Astrocyte of the cerebellum (primary cell): Measurements from ENCODE around the gene RAB11FIP4.

Source experiments
- DNase-seq: peaks from one replicate; pipeline ENCODE4 v3.0.0-alpha.2; 2011; ENCODE audit warnings: low read depth
- H3K4me3 ChIP-seq: 2 replicates; pipeline ENCODE4 v1.5.1; 2011; ENCODE audit warnings: mild to moderate bottlenecking, low read depth, low read length, moderate library complexity
- in situ Hi-C: cut with HindIII; loops from 2 replicates; pipeline ENCODE4 v1.10.0; 2017; ENCODE audit warnings: low sequenced_read_pairs
- TF ChIP-seq, protein P1 (sequence below): IDR thresholded peaks from 2 replicates; pipeline ENCODE4 v1.5.1; 2012; ENCODE audit warnings: low read length, low read depth, moderate library complexity, mild to moderate bottlenecking; ENCODE audit errors: missing control alignments

Gene RAB11FIP4

GRCh38 chr17:31390748-31391495 lies 553 bp upstream of the RAB11FIP4 start:
- H3K4me3 ChIP-seq, result peak overlapping the region; percentile 41
- TF ChIP-seq, protein P1, sequence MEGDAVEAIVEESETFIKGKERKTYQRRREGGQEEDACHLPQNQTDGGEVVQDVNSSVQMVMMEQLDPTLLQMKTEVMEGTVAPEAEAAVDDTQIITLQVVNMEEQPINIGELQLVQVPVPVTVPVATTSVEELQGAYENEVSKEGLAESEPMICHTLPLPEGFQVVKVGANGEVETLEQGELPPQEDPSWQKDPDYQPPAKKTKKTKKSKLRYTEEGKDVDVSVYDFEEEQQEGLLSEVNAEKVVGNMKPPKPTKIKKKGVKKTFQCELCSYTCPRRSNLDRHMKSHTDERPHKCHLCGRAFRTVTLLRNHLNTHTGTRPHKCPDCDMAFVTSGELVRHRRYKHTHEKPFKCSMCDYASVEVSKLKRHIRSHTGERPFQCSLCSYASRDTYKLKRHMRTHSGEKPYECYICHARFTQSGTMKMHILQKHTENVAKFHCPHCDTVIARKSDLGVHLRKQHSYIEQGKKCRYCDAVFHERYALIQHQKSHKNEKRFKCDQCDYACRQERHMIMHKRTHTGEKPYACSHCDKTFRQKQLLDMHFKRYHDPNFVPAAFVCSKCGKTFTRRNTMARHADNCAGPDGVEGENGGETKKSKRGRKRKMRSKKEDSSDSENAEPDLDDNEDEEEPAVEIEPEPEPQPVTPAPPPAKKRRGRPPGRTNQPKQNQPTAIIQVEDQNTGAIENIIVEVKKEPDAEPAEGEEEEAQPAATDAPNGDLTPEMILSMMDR, result no peak
- in situ Hi-C loops, result no loop called here
- no peak for DNase-seq

DNA sequence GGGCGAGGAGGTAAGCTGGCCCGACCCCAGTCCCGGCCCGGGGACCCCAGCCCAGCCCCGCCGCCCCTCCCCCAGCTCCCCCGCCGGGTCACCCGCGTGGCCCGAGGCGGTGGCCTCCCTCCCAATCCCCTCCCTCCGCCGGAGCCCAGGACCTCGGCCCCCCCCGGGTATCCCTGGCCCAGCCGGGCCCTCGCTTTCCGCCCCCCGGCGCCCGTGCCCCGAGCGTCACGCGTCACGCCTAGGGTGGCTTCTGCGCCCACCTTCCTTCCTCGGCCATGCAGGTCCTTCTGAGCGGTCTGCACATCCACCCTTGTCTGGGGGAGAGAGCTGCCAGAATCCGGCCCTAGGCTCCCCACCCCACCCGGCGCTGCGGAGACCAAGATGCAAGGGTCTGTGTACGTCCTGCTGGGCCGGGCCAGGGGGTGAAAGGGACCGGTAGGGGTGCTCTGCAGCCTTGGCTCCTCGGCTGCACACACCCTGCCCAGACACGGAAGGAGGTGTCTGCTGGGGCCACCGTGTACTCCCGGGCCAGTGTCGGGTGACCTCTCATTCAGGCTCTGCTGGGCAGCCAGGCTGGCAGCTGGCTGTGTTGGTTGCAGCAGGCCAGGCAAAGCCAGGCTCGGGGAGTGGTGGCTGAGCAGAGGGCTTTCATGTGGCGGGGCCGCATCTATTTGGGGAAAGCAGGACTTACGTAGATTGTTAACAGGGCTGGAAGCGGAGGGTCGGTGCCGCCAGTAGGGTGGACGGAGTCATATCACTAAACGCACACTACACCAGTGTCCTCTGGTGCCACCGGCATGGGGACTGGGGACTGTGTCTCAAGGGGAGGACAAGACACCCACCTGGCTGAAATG lies 754 bp downstream of the RAB11FIP4 start:
- no peak for DNase-seq
- in situ Hi-C loops, result no loop called here
- H3K4me3 ChIP-seq, result peak overlapping the region; percentile 16
- TF ChIP-seq, protein P1, result no peak

GRCh38 chr17:31392856-31393748 lies 1.6 kb downstream of the RAB11FIP4 start:
- DNase-seq, result no peak
- TF ChIP-seq, protein P1, result no peak
- no peak overlapping the region for H3K4me3 ChIP-seq
- in situ Hi-C loops, result no loop called here

DNA sequence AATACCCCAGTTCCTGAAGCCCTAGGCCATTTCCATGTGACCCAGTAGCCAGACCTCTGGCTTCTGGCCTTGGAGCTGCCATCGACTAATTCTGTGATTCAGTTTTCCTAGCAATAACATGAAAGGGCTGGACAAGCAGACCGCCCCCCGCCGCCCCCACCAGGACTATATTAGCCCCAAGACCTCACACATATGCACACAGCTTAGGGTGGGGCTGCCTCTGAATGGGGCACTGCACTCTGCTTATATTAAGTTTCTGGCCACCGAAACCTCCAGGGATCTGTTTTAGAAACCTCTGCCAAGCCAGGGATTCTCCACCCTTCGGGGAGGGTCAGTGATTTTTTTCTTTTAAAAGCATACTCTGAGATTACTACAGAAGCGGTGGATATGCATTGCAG lies 2.3 kb downstream of the RAB11FIP4 start:
- in situ Hi-C loops, result no loop called here
- TF ChIP-seq, protein P1, result no peak

GRCh38 chr17:31394544-31394943 lies 3.1 kb downstream of the RAB11FIP4 start:
- in situ Hi-C loops, result no loop called here
- DNase-seq, result peak; percentile 72
- H3K4me3 ChIP-seq, result no peak overlapping the region
- TF ChIP-seq, protein P1, result no peak

More for the DNA sequence above, 2.3 kb downstream of the RAB11FIP4 start:
- H3K4me3 ChIP-seq, result no peak overlapping the region
- no peak for DNase-seq

GRCh38 chr17:31397256-31397939 lies 5.9 kb downstream of the RAB11FIP4 start:
- no peak for DNase-seq
- no peak overlapping the region for H3K4me3 ChIP-seq
- TF ChIP-seq, protein P1, result no peak
- in situ Hi-C loops, result no loop called here
